ENCODE measurements around the gene VPS25. TPM values are rescaled to one million over a fixed set of nuclear protein-coding genes. Genes with fewer than 3 reads are reported as not detected.

The VPS25 gene
- total and polyA plus RNA-seq, 9 of the 15 experiments (the other 6 are each of a cell fraction or from before 2014, with no cell fraction given): 123 to 352 (median 180) TPM

DNA sequence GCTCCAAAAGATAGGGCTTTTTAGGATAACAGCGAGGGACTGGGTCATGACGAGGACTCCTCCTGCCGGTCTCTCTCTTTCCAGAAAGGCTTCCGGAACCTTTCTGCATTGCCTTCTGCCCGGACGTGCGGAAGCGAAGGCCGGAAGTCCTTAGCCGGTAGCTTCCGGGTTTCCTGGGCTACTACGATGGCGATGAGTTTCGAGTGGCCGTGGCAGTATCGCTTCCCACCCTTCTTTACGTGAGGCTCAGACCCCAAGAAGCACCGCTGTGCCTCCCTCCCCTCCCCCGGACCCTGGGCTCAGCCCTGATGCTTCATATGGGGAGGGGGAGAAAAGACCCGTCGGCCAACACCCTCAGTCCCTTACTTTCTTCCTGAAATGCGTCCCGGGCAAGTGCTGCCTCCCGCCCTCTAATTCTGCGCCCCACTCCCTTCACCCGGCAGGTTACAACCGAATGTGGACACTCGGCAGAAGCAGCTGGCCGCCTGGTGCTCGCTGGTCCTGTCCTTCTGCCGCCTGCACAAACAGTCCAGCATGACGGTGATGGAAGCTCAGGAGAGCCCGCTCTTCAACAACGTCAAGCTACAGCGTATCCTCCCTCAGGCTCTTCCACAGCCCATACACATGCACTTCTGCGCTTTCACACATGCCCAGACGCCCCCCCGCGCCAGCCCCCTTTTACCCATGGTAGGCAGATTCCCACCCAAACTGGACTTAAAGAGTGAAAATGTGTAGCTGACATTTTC, at the start of gene VPS25 (continued):
- no peak for TF ChIP-seq MCM2 (IDR thresholded peaks at IDR 0.05; ENCODE audit: low read depth)
- TF ChIP-seq, protein P1, sequence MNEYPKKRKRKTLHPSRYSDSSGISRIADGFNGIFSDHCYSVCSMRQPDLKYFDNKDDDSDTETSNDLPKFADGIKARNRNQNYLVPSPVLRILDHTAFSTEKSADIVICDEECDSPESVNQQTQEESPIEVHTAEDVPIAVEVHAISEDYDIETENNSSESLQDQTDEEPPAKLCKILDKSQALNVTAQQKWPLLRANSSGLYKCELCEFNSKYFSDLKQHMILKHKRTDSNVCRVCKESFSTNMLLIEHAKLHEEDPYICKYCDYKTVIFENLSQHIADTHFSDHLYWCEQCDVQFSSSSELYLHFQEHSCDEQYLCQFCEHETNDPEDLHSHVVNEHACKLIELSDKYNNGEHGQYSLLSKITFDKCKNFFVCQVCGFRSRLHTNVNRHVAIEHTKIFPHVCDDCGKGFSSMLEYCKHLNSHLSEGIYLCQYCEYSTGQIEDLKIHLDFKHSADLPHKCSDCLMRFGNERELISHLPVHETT (CRISPR knock-in tag; conservative IDR thresholded peaks at IDR 0.05 in 1 of 2, IDR thresholded peaks at IDR 0.05 in 1 of 2): no peak; a peak in 1 of 4 replicates
- TF ChIP-seq ZNF41 (CRISPR knock-in tag; conservative IDR thresholded peaks at IDR 0.05): peak; percentile 26; the same call in 1 of the 2 replicates
- 0 out of 2 replicates have a peak, but pooled peaks have one; percentile 29 for TF ChIP-seq KLF1 (tag; IDR thresholded peaks at IDR 0.05)
- no peak for TF ChIP-seq ZC3H4 (CRISPR knock-in tag; IDR thresholded peaks at IDR 0.05; ENCODE audit: borderline replicate concordance)
- TF ChIP-seq ZNF561 (CRISPR knock-in tag; conservative IDR thresholded peaks at IDR 0.05): no peak
- TF ChIP-seq SRSF1 (IDR thresholded peaks at IDR 0.05; ENCODE audit: low read depth, low read length): no peak
- TF ChIP-seq, protein P2, sequence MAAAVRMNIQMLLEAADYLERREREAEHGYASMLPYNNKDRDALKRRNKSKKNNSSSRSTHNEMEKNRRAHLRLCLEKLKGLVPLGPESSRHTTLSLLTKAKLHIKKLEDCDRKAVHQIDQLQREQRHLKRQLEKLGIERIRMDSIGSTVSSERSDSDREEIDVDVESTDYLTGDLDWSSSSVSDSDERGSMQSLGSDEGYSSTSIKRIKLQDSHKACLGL (CRISPR knock-in tag; IDR thresholded peaks at IDR 0.05; ENCODE audit: borderline replicate concordance, poor library complexity, severe bottlenecking): peak; percentile 32
- no peak for TF ChIP-seq ZNF512 (tag; IDR thresholded peaks at IDR 0.05)
- TF ChIP-seq, protein P3, sequence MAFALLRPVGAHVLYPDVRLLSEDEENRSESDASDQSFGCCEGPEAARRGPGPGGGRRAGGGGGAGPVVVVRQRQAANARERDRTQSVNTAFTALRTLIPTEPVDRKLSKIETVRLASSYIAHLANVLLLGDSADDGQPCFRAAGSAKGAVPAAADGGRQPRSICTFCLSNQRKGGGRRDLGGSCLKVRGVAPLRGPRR (CRISPR knock-in tag; IDR thresholded peaks at IDR 0.05): no peak
- TF ChIP-seq, protein P4, sequence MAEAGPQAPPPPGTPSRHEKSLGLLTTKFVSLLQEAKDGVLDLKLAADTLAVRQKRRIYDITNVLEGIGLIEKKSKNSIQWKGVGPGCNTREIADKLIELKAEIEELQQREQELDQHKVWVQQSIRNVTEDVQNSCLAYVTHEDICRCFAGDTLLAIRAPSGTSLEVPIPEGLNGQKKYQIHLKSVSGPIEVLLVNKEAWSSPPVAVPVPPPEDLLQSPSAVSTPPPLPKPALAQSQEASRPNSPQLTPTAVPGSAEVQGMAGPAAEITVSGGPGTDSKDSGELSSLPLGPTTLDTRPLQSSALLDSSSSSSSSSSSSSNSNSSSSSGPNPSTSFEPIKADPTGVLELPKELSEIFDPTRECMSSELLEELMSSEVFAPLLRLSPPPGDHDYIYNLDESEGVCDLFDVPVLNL (CRISPR knock-in tag; IDR thresholded peaks at IDR 0.05; ENCODE audit: low read depth): no peak
- TF ChIP-seq TCF7L2 (IDR thresholded peaks at IDR 0.05; ENCODE audit: low read depth, low read length): no peak
- TF ChIP-seq RREB1 (CRISPR knock-in tag; IDR thresholded peaks at IDR 0.05): 0 out of 2 replicates have a peak, but pooled peaks have one; percentile 59
- 0 out of 2 replicates have a peak, but pooled peaks have one; percentile 26 for TF ChIP-seq ZBTB1 (CRISPR knock-in tag; IDR thresholded peaks at IDR 0.05; ENCODE audit: borderline replicate concordance, low read depth)
